ENCODE results near the gene INPP5D.
"Not testable (repeated sequence)": the region's sequence is repeated elsewhere in the genome, so short reads cannot be mapped to it uniquely, and the experiment has no call there.

The INPP5D gene

DNA sequence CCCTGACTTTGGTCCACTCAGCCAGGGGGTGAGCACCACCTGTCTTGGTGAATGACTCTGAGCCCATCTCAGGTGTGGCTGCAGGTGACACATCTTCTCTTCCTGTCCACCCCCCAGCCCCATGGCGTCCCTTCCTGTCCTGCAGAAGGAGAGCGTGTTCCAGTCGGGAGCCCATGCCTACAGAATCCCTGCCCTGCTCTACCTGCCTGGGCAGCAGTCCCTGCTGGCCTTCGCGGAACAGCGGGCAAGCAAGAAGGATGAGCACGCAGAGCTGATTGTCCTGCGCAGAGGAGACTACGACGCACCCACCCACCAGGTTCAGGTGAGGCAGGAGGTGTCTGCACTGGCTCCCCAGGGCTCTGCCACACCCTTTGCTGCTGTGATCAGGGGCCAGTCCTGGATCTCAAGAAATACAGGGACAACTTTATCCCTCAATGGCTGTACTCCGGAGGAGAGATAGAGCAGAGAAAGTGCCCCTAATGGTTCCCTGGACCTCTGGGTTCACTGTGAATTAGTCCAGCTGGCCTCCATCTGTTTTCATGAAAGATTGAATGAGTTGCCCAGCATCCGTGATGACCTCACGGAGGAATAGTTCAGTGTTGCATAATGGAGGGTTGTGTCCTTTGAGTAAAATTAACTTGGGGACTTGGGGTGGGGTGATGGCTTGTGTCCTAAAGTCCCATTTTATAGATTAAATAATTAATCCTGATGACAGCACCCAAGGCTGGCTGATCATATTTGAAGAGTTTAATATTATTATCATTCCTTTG is 27.4 kb upstream of the INPP5D start, which contains the start of gene NEU2:
TSS of gene NEU2 (plus strand) at position 122 of the 770 bp plus-strand sequence. CDS start at position 122, 0 bp downstream.
- DNase-seq = no peak

DNA sequence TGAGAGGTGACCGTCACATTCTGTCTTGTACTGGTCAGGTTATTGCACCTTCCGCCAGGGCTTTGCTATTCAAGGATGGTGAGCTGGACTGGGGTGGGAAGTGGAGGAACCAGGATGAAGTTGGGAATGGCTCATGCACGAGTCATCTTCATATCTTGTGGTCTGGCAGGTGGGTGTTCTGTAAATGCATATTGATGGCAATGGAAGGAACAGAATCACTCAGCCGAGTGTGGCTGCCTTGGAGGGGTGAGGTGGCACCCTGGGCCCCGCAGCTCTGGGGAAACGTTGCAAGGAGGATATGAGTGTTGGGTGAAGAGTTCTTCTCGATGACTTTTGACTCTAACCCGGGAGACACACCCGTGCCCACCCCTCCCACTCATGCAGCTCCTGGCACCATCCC is 26.5 kb upstream of the INPP5D start:
- DNase-seq = no peak

DNA sequence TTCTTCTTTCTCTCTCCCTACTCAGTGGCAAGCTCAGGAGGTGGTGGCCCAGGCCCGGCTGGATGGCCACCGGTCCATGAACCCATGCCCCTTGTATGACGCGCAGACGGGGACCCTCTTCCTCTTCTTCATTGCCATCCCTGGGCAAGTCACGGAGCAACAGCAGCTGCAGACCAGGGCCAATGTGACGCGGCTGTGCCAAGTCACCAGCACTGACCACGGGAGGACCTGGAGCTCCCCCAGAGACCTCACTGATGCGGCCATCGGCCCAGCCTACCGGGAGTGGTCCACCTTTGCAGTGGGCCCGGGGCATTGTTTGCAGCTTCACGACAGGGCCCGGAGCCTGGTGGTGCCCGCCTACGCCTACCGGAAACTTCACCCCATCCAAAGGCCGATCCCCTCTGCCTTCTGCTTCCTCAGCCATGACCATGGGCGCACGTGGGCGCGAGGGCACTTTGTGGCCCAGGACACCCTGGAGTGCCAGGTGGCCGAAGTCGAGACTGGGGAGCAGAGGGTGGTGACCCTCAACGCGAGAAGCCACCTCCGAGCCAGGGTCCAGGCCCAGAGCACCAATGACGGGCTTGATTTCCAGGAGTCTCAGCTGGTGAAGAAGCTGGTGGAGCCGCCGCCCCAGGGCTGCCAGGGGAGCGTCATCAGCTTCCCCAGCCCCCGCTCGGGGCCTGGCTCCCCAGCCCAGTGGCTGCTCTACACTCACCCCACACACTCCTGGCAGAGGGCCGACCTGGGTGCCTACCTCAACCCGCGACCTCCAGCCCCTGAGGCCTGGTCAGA is 25.9 kb upstream of the INPP5D start:
- DNase-seq = no peak

DNA sequence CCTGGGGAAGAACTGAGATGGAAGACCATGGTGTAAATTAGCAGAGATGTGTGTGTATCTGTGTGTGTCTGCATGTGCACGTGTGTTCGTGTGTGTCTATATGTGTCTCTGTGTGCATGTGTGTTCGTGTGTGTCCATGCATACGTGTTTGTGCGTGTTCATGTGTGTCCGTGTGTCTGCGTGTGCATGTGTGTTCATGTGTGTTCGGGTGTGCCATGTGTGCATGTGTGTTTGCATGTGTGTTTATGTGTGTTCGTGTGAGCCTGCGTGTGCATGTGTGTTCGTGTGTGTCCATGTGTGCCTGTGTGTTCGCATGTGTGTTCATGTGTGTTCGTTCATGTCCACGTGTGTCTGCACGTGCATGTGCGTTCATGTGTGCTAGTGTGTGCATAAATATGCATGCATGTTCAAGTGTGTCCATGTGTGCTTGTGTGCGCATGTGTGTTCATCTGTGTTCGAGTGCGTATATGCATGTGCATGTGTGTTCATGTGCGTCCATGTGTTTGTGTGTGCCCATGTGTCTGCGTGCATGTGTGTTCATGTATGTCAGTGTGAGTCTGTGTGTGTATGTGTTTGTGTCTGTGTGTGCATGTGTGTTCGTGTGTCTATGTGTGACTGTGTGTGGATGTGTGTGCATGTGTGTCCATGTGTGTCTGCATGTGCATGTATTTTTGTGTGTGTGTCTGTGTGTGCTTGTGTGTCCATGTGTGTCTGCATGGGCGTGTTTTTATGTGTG is 24.5 kb upstream of the INPP5D start:
- no peak for DNase-seq

GRCh38 chr2:233036162-233036838 is 23.8 kb upstream of the INPP5D start:
- DNase-seq = no peak

- no peak for DNase-seq
These were observed 23.1 kb upstream of the INPP5D start for GRCh38 chr2:233037078-233037477.

GRCh38 chr2:233039212-233039845 is 20.8 kb upstream of the INPP5D start:
- no peak for DNase-seq

DNA sequence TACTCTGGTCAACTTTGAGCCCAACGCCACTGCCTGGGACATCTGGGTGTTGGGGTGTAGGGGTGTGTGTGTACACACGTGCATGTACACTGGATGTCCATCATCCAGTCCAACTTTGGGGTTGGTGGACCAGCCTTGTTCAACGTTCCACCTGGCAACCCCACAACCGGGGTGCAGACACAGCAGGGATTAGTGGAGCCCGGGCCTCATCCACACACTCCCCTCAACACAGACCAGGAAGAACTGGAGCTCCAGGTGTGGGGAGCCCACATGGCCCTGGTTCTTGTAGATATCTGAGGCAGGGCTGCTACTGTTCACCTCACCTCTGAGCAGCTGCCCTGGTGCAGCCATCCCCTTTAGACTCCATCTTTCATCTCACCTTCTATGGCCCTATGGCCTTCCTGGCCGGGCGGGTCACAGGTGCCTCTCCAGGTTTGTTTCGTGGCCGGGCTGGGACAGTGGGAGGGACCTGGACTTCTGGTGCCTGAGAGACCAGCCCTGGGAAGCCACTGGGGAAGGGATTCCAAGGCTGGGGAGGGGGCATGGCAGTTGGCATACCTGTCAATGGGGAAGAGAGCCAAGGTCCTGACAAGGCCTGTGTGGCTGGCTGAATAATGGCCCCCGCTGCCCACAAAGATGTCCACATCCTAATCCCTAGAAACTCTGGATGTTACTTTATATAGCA is 20.2 kb upstream of the INPP5D start:
- no peak for DNase-seq

GRCh38 chr2:233040571-233040970 is 19.6 kb upstream of the INPP5D start:
- DNase-seq = no peak

- no peak for DNase-seq
These were observed 18.3 kb upstream of the INPP5D start for GRCh38 chr2:233041722-233042323.

DNA sequence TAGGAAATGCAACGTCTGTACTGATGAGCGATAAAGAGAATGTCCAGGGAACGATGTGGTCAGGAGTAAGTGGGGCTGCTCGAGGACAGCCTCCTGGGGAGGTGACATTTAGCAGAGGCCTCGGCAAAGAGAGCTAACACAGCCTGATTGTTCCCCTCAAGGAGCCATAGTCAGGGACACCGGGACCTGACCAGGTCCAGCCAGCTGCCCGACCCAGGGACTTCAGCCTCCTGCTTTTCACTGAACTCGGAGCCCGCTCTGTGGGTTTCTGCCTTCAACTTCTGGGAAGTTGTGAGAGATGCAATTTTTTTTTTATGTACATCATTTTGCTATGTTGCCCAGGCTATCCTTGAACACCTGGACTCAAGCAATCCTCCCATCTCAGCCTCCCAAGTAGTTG is 17.6 kb upstream of the INPP5D start:
- DNase-seq = no peak

GRCh38 chr2:233044974-233045605 is 15.1 kb upstream of the INPP5D start:
- DNase-seq = no peak

GRCh38 chr2:233047206-233047605 is 12.9 kb upstream of the INPP5D start:
- no peak for DNase-seq

DNA sequence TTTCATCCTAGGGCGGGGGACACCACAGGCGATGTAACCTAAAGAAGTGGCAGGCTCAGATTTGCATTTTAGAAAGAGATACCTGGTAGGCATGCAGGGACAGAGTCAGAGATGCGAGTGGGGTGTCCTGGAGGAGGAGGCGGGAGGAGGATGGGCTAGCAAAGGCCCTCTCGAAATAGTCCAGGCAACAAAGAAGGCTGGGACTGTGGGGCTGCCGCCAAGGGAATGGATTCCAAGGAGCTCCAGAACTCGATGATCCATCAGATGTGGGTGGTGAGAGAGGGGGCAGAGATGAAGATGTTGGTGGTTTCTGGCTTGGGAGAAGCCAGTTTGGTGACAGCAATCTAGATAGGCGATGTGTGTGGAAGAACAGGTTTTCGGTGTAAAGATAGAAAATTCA is 12.5 kb upstream of the INPP5D start:
- no peak for DNase-seq

GRCh38 chr2:233048569-233049193 is 11.5 kb upstream of the INPP5D start:
- no peak for DNase-seq

DNA sequence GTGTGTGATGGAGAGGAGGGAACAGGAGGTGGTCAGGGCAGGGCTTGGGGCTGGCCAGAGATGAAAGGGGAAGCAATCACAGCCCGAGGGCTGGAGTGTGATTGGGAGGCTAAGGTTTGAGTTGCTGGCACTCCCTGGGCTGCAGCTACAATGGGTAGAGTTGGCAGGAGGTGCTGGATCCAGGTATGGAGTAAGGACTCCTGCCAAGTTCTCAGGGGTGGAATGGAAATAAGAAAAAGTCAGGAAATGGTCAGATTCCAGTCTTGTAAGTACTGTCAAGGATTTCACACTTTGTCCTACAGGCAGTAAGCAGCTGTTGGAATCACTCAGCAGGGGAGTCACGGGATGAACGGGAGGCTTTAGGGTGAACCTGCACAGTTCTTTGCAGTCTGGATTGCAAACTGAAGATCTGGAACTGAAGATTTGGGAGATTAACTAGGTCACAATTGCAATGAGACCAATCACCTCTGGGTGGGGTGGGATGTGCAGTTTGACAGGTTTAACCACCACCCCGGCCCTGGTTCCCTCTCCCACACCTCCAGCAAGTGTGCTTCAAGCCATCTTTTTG is 10.9 kb upstream of the INPP5D start:
- DNase-seq = no peak

DNA sequence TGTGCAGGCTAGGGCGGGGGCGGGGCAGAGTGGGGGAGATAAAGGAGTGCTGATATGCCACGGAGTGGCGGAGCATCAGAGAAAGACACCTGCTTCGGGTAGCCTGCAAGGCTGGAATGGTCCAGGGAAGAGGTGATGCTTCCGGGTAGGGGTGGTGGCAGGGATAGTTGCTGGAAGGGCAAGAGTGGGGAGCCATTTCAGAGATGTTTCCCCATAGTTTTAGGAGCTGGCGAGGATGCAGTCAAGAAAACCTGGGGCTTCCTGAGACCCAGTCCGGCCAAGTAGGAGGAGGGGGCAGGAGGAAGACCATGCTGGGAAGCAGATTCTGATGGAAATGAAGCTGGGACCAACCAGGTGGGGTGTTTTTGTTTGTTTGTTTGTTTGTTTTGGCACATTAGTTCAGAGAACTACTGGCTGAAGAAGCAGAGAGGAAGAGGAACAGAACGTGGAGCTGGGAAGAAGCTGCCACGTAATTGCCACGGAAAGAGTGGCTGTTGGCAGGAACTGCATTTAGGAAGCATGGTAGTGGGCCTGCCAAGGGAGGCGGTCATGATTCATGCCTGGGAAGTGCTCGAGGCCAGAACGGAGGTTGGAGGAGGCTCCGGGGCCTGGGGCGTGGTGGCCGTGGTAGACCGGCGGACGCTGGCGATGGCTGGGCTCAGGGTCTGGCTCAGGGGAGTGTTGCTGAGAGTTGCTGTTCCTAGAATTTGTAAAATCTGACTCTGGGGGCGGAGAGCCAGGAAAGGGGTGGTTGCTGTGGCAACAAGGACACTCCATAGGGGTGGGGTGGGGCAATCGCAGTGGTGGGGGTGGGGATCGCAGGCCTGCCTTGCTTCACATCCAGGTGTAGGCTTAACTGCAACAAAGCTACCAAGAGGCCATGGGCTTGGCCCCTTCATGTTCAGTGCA is 8.6 kb upstream of the INPP5D start:
- no peak for DNase-seq

GRCh38 chr2:233052517-233052916 is 7.6 kb upstream of the INPP5D start:
- not testable (repeated sequence) for DNase-seq
